COLO668 (cell line): ENCODE measurements around the gene OLFM1.
"Not testable (repeated sequence)": the region's sequence is repeated elsewhere in the genome, so short reads cannot be mapped to it uniquely, and the experiment has no call there.

Experiments used
- DNase-seq: peaks from one replicate; lab custom pipeline; 2025; ENCODE audit not compliant: unreplicated experiment; lab: John Stamatoyannopoulos, UW

OLFM1 gene

GRCh38 chr9:135056541-135056940, 30.9 kb upstream of the OLFM1 start:
- no peak for DNase-seq

GRCh38 chr9:135060461-135061116, 26.9 kb upstream of the OLFM1 start:
- DNase-seq, result no peak

GRCh38 chr9:135061441-135061840, 26.0 kb upstream of the OLFM1 start:
- no peak for DNase-seq

- no peak for DNase-seq
These were observed 25.2 kb upstream of the OLFM1 start for GRCh38 chr9:135062254-135062653.

- not testable (repeated sequence) for DNase-seq
These were observed 24.0 kb upstream of the OLFM1 start for GRCh38 chr9:135063466-135063865.

- not testable (repeated sequence) for DNase-seq
These were observed 23.6 kb upstream of the OLFM1 start for GRCh38 chr9:135063888-135064287.

GRCh38 chr9:135065151-135065550, 22.3 kb upstream of the OLFM1 start:
- no peak for DNase-seq

- DNase-seq, result no peak
These were observed 21.7 kb upstream of the OLFM1 start for GRCh38 chr9:135065804-135066203.

- DNase-seq, result no peak
These were observed 21.2 kb upstream of the OLFM1 start for GRCh38 chr9:135066291-135066690.

GRCh38 chr9:135067096-135067710, 20.3 kb upstream of the OLFM1 start:
- no peak for DNase-seq

- DNase-seq, result no peak
These were observed 18.6 kb upstream of the OLFM1 start for GRCh38 chr9:135068776-135069415.

GRCh38 chr9:135069558-135070197, 17.8 kb upstream of the OLFM1 start:
- DNase-seq, result no peak

- no peak for DNase-seq
These were observed 17.1 kb upstream of the OLFM1 start for GRCh38 chr9:135070198-135070951.

GRCh38 chr9:135070964-135071735, 16.3 kb upstream of the OLFM1 start:
- no peak for DNase-seq

GRCh38 chr9:135073081-135073740, 14.3 kb upstream of the OLFM1 start:
- no peak for DNase-seq

GRCh38 chr9:135073741-135074305, 13.6 kb upstream of the OLFM1 start:
- DNase-seq, result no peak

GRCh38 chr9:135074354-135075233, 12.9 kb upstream of the OLFM1 start:
- no peak for DNase-seq

GRCh38 chr9:135075234-135076142, 12.0 kb upstream of the OLFM1 start:
- no peak for DNase-seq
